ENCODE measurements around the gene GSG1L. TPM values are rescaled to one million over a fixed set of nuclear protein-coding genes. Genes with fewer than 3 reads are reported as not detected.
"Not testable (repeated sequence)": the region's sequence is repeated elsewhere in the genome, so short reads cannot be mapped to it uniquely, and the experiment has no call there.

The GSG1L gene
- total RNA-seq, 4 donors from 2014 or later: not detected

DNA sequence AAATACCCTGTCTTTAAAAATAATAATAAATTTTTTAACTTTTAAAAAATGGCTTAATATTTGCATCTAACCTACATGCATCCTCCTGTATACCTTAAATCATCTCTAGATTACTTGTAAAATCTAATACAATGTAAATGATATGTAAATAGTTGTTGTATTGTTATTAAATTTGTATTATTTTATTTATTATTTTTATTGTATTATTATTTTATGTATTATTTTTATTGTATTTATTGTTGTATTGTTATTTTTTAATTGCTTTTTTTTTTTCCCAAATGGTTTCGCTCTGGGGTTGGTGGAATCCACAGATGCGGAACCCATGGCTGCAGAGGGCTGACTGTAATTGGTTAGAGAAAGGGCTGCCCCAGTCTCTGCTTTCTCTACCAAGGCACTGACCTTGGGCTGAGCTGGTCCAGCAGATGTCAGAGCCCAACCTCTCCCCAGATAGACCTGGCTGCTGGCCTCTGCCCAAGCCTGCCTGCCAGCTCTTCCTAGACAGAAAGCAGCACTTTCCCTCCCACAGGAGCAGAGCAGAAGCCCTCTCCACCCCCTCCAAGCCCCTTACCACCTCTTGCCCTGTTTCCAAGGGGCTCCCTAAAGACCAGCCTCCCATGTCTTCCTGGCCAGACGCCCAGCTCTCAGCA lies 183.8 kb downstream of the GSG1L start:
- TF ChIP-seq CTCF (IDR thresholded peaks at IDR 0.05) (no peak), POLR2A (IDR thresholded peaks at IDR 0.05) (no peak)
- DNase-seq: no peak
- Histone ChIP-seq H3K4me1 (no peaks in the 10 kb centered on the region), H3K4me3 (no peak overlapping the region), H3K36me3 (no peaks in the 10 kb centered on the region), H3K27ac (no peak overlapping the region), H3K9me3 (peaks cover 0 to 7% (median 0%) of the 10 kb centered on the region in 4 donors), H3K27me3 (no peaks in the 10 kb centered on the region)

DNA sequence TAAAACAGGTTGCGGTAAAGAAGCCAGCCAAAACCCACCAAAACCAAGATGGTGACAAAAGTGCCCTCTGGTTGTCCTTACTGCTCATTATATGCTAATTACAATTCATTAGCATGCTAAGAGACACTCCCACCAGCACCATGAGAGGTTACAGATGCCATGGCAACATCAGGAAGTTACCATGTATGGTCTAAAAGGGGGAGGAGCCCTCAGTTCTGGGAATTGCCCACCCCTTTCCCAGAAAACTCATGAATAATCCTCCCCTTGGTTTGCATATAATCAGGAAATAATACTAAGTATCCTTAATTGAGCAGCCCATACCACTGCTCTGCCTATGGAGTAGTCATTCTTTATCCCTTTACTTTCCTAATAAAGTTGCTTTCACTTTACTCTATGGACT lies 190.9 kb downstream of the GSG1L start:
- not testable (repeated sequence) for H3K4me1 ChIP-seq

DNA sequence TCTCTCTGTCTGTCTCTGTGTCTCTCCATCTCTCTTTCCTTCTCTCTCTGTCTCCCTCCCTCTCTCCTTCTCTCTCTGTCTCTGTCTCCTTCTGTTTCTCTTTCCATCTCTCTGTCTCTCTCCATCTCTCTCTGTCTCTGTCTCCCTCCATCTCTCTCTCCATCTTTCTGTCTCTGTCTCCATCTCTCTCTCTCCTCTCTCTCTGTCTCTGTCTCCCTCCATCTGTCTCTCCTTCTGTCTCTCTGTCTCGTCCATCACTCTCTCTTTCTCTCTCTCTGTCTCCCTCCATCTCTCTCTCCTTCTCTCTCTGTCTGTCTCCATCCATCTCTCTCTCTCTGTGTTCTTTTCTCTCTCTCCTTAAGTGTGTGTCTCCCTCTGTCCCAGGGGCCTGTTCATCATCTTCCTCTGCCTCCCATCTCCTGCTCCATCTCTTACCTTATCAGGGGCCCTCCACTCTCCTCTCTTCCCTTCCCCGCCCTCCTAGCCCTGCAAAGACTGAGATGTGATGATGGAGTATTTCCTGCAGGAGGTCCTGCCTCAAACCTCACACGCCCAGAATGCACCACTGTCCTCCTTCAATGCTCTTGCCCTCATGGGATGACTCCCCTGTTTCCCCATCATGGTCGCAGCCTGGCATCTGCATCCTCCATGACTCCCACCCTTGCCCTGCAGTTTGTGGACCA lies 193.3 kb downstream of the GSG1L start:
- H3K4me3 ChIP-seq: no peak overlapping the region
- no peaks in the 10 kb centered on the region for H3K36me3 ChIP-seq
- H3K9me3 ChIP-seq: peaks cover 0 to 14% (median 0%) of the 10 kb centered on the region in 4 donors
- TF ChIP-seq POLR2A (IDR thresholded peaks at IDR 0.05): no peak
- TF ChIP-seq CTCF (IDR thresholded peaks at IDR 0.05): no peak
- no peak for DNase-seq
- no peaks in the 10 kb centered on the region for H3K27me3 ChIP-seq
- no peak overlapping the region for H3K27ac ChIP-seq
- H3K4me1 ChIP-seq: no peaks in the 10 kb centered on the region

More for the DNA sequence above, 190.9 kb downstream of the GSG1L start:
- not testable (repeated sequence) for H3K27me3 ChIP-seq, DNase-seq, H3K36me3 ChIP-seq, H3K4me3 ChIP-seq, H3K27ac ChIP-seq
- peaks cover 0 to 18% (median 0%) of the 10 kb centered on the region in 4 donors for H3K9me3 ChIP-seq

DNA sequence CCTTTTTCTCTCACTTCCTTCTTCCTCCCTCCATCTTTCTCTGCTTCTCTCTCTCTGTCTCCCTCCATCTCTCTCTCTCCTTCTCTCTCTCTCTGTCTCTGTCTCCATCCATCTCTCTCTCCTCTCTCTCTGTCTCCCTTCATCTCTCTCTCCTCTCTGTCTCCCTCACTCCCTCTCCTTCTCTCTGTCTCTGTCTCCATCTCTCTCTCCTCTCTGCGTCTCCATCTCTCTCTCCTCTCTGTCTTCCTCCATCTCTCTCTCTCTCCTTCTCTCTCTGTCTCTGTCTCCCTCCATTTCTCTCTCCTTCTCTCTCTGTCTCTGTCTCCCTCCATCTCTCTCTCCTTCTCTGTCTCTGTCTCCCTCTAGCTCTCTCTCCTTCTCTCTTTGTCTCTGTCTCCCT lies 194.1 kb downstream of the GSG1L start:
- H3K36me3 ChIP-seq: no peaks in the 10 kb centered on the region
- no peak for DNase-seq
- peaks cover 0 to 7% (median 0%) of the 10 kb centered on the region in 4 donors for H3K9me3 ChIP-seq
- no peaks in the 10 kb centered on the region for H3K27me3 ChIP-seq
- H3K4me3 ChIP-seq: no peak overlapping the region
- H3K4me1 ChIP-seq: no peaks in the 10 kb centered on the region
- H3K27ac ChIP-seq: no peak overlapping the region
- no peak for TF ChIP-seq CTCF (IDR thresholded peaks at IDR 0.05)
- no peak for TF ChIP-seq POLR2A (IDR thresholded peaks at IDR 0.05)

GRCh38 chr16:27868180-27868579 lies 195.3 kb downstream of the GSG1L start:
- Histone ChIP-seq H3K4me3 (no peak overlapping the region), H3K9me3 (peaks cover 0 to 6% (median 0%) of the 10 kb centered on the region in 4 donors), H3K36me3 (no peaks in the 10 kb centered on the region), H3K4me1 (no peaks in the 10 kb centered on the region), H3K27me3 (no peaks in the 10 kb centered on the region), H3K27ac (no peak overlapping the region)
- no peak for DNase-seq
- no peak for TF ChIP-seq CTCF (IDR thresholded peaks at IDR 0.05)
